Measurements from ENCODE around the gene LAG3.

LAG3 gene

GRCh38 chr12:6772331-6772695, at the start of gene LAG3:
TSS of gene LAG3 (plus strand) at chr12:6772520. CDS start at chr12:6772853, 333 bp downstream.
- no peak for DNase-seq (ENCODE audit: low read depth)
- no peak for TF ChIP-seq CTCF (conservative IDR thresholded peaks at IDR 0.05; ENCODE audit: control insufficient read depth, insufficient read depth, low read depth, low read length)
- no peak within 1 kb of the TSS for H3K4me3 ChIP-seq (ENCODE audit: control insufficient read depth, low read depth, low read length)

GRCh38 chr12:6722863-6723262, 49.5 kb upstream of the LAG3 start:
- no peak for DNase-seq (ENCODE audit: low read depth)
- no peak overlapping the region for H3K4me3 ChIP-seq (ENCODE audit: control insufficient read depth, low read depth, low read length)
- no peak for TF ChIP-seq CTCF (conservative IDR thresholded peaks at IDR 0.05; ENCODE audit: control insufficient read depth, insufficient read depth, low read depth, low read length)

- TF ChIP-seq CTCF (conservative IDR thresholded peaks at IDR 0.05; ENCODE audit: control insufficient read depth, insufficient read depth, low read depth, low read length), result no peak
- H3K4me3 ChIP-seq (ENCODE audit: control insufficient read depth, low read depth, low read length), result peak within 1 kb of the TSS; percentile 78
Observed at GRCh38 chr12:6723607-6724408, 48.5 kb upstream of the LAG3 start, which contains the start of gene COPS7A. TSS of gene COPS7A (plus strand) at chr12:6724046. CDS start at chr12:6724657, 611 bp downstream.

GRCh38 chr12:6724409-6724797, 47.9 kb upstream of the LAG3 start:
- peak overlapping the region; percentile 78 for H3K4me3 ChIP-seq (ENCODE audit: control insufficient read depth, low read depth, low read length)
- DNase-seq (ENCODE audit: low read depth), result peak; percentile 26
- TF ChIP-seq CTCF (conservative IDR thresholded peaks at IDR 0.05; ENCODE audit: control insufficient read depth, insufficient read depth, low read depth, low read length), result no peak

More at GRCh38 chr12:6723607-6724408, 48.5 kb upstream of the LAG3 start, which contains the start of gene COPS7A:
- DNase-seq (ENCODE audit: low read depth), result peak; percentile 98

GRCh38 chr12:6725350-6725749, 47.0 kb upstream of the LAG3 start:
- DNase-seq (ENCODE audit: low read depth), result no peak
- no peak for TF ChIP-seq CTCF (conservative IDR thresholded peaks at IDR 0.05; ENCODE audit: control insufficient read depth, insufficient read depth, low read depth, low read length)
- no peak overlapping the region for H3K4me3 ChIP-seq (ENCODE audit: control insufficient read depth, low read depth, low read length)

- H3K4me3 ChIP-seq (ENCODE audit: control insufficient read depth, low read depth, low read length), result no peak overlapping the region
- TF ChIP-seq CTCF (conservative IDR thresholded peaks at IDR 0.05; ENCODE audit: control insufficient read depth, insufficient read depth, low read depth, low read length), result no peak
Observed at GRCh38 chr12:6729186-6729585, 43.1 kb upstream of the LAG3 start.

More at GRCh38 chr12:6729186-6729585, 43.1 kb upstream of the LAG3 start:
- DNase-seq (ENCODE audit: low read depth), result no peak

Data from fibroblast of mammary gland (primary cell).